ENCODE data around the gene OR10X1. TPM values are rescaled to one million over a fixed set of nuclear protein-coding genes. Genes with fewer than 3 reads are reported as not detected.

Gene OR10X1, protein sequence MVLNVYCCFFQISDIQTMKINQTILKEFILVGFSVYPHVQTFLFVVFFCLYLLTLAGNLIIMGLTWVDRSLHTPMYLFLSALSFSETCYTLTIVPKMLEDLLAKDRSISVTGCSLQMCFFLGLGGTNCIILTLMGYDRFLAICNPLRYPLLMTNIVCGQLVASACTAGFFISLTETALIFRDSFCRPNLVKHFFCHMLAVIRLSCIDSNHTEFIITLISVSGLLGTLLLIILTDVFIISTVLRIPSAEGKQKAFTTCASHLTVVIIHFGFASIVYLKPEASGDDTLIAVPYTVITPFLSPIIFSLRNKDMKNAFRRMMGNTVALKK
- not detected for total RNA-seq

GRCh38 chr1:158579733-158580132 lies at the start of gene OR10X1:
Gene OR10X1, minus strand, starts transcription at chr1:158579899. Its CDS starts 0 bp downstream, at chr1:158579899.
- no peak within 1 kb of the TSS for H3K27ac ChIP-seq
- ATAC-seq (no peak), DNase-seq (no peak)
- in situ Hi-C loops (cut with MboI; ENCODE audit: low sequenced_read_pairs in 4 of 4) = no loop called here
- no peak for TF ChIP-seq POLR2A (IDR thresholded peaks at IDR 0.05)
- TF ChIP-seq CTCF (IDR thresholded peaks at IDR 0.05 in 4 of 5, conservative IDR thresholded peaks at IDR 0.05 in 1 of 5) = no peak
- H3K4me1 ChIP-seq = no peaks in the 10 kb centered on the region
- no peaks in the 10 kb centered on the region for H3K27me3 ChIP-seq
- no peaks in the 10 kb centered on the region for H3K9me3 ChIP-seq
- H3K36me3 ChIP-seq = no peaks in the 10 kb centered on the region
- intact Hi-C loops (cut with DNase I; ENCODE audit: low total_unique reads) = no loop called here
- no peak within 1 kb of the TSS for H3K4me3 ChIP-seq

GRCh38 chr1:158613764-158614163 lies 34.1 kb upstream of the OR10X1 start:
- Histone ChIP-seq H3K36me3 (no peaks in the 10 kb centered on the region), H3K4me3 (no peak overlapping the region), H3K9me3 (no peaks in the 10 kb centered on the region), H3K4me1 (no peaks in the 10 kb centered on the region), H3K27me3 (no peaks in the 10 kb centered on the region), H3K27ac (no peak overlapping the region)
- intact Hi-C loops (cut with DNase I; ENCODE audit: low total_unique reads) (no loop called here), in situ Hi-C loops (cut with MboI; ENCODE audit: low sequenced_read_pairs in 4 of 4) (no loop called here)
- DNase-seq (no peak), ATAC-seq (no peak)
- no peak for TF ChIP-seq POLR2A (IDR thresholded peaks at IDR 0.05)
- TF ChIP-seq CTCF (IDR thresholded peaks at IDR 0.05 in 4 of 5, conservative IDR thresholded peaks at IDR 0.05 in 1 of 5) = no peak

DNA sequence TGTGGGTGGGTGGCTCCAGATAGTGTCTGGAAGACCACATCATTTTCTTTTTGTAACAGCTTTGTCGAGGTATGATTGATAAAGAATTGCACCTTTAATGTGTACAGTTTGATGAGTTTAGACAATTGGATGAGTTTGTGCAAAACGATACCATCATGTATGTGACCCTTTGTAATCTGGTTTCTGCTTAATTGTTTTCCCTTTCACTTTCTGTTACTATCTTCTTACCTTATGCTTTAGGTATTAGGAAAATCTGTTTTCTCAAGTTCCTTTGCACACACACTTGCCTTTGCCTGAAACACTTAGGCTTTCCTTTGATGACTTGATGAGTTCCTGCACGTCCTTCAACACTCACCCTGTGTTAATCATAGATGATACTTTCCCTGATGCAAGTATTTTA lies 32.2 kb upstream of the OR10X1 start:
- Histone ChIP-seq H3K4me3 (no peak overlapping the region), H3K4me1 (no peaks in the 10 kb centered on the region), H3K27me3 (no peaks in the 10 kb centered on the region), H3K27ac (no peak overlapping the region), H3K36me3 (no peaks in the 10 kb centered on the region), H3K9me3 (no peaks in the 10 kb centered on the region)
- intact Hi-C loops (cut with DNase I; ENCODE audit: low total_unique reads) = no loop called here
- ATAC-seq (no peak), DNase-seq (no peak)
- in situ Hi-C loops (cut with MboI; ENCODE audit: low sequenced_read_pairs in 4 of 4) = no loop called here
- TF ChIP-seq CTCF (IDR thresholded peaks at IDR 0.05 in 4 of 5, conservative IDR thresholded peaks at IDR 0.05 in 1 of 5) (no peak), POLR2A (IDR thresholded peaks at IDR 0.05) (no peak)

- Histone ChIP-seq H3K27ac (no peak overlapping the region), H3K4me1 (no peaks in the 10 kb centered on the region), H3K36me3 (no peaks in the 10 kb centered on the region), H3K4me3 (no peak overlapping the region), H3K27me3 (no peaks in the 10 kb centered on the region), H3K9me3 (no peaks in the 10 kb centered on the region)
- ATAC-seq (no peak), DNase-seq (no peak)
- in situ Hi-C loops (cut with MboI; ENCODE audit: low sequenced_read_pairs in 4 of 4) (no loop called here), intact Hi-C loops (cut with DNase I; ENCODE audit: low total_unique reads) (no loop called here)
- TF ChIP-seq CTCF (IDR thresholded peaks at IDR 0.05 in 4 of 5, conservative IDR thresholded peaks at IDR 0.05 in 1 of 5) = no peak
- no peak for TF ChIP-seq POLR2A (IDR thresholded peaks at IDR 0.05)
Measured at GRCh38 chr1:158607296-158607695, 27.6 kb upstream of the OR10X1 start.

GRCh38 chr1:158604968-158605367 lies 25.3 kb upstream of the OR10X1 start, which contains the start of gene OR10Z1:
Gene OR10Z1, plus strand, starts transcription at chr1:158605268. Its CDS starts 1,171 bp downstream, at chr1:158606439.
- Histone ChIP-seq H3K4me3 (no peak within 1 kb of the TSS), H3K9me3 (no peaks in the 10 kb centered on the region), H3K36me3 (no peaks in the 10 kb centered on the region), H3K27me3 (no peaks in the 10 kb centered on the region), H3K4me1 (no peaks in the 10 kb centered on the region), H3K27ac (no peak within 1 kb of the TSS)
- intact Hi-C loops (cut with DNase I; ENCODE audit: low total_unique reads) = no loop called here
- in situ Hi-C loops (cut with MboI; ENCODE audit: low sequenced_read_pairs in 4 of 4) = no loop called here
- TF ChIP-seq POLR2A (IDR thresholded peaks at IDR 0.05) = no peak
- no peak for TF ChIP-seq CTCF (IDR thresholded peaks at IDR 0.05 in 4 of 5, conservative IDR thresholded peaks at IDR 0.05 in 1 of 5)
- no peak for DNase-seq
- ATAC-seq = no peak

All from gastrocnemius medialis (tissue), 4 donors.